Osteocyte (in vitro differentiated cells): ENCODE results near the gene RASGEF1C. TPM values are rescaled to one million over a fixed set of nuclear protein-coding genes. Genes with fewer than 3 reads are reported as not detected.

ENCODE experiments used
- DNase-seq: peaks from one replicate; pipeline ENCODE4 v3.0.0; 2021; ENCODE audit warnings: mixed read lengths; ENCODE audit not compliant: unreplicated experiment; ENCODE audit errors: extremely low spot score
- H3K27ac Mint-ChIP-seq: one replicate; pipeline ENCODE4 v1.8.0; 2021; ENCODE audit warnings: mild to moderate bottlenecking, mixed read lengths; ENCODE audit not compliant: unreplicated experiment
- H3K27me3 Mint-ChIP-seq: one replicate; pipeline ENCODE4 v1.8.0; 2021; ENCODE audit warnings: mixed read lengths; ENCODE audit not compliant: unreplicated experiment
- H3K36me3 Mint-ChIP-seq: one replicate; pipeline ENCODE4 v1.8.0; 2021; ENCODE audit warnings: mixed read lengths; ENCODE audit not compliant: unreplicated experiment
- H3K4me1 Mint-ChIP-seq: one replicate; pipeline ENCODE4 v1.8.0; 2021; ENCODE audit warnings: mixed read lengths; ENCODE audit not compliant: unreplicated experiment
- H3K4me3 Mint-ChIP-seq: one replicate; pipeline ENCODE4 v1.8.0; 2021; ENCODE audit warnings: mild to moderate bottlenecking, moderate library complexity, mixed read lengths; ENCODE audit not compliant: unreplicated experiment
- H3K9me3 Mint-ChIP-seq: one replicate; pipeline ENCODE4 v1.8.0; 2021; ENCODE audit warnings: mixed read lengths; ENCODE audit not compliant: unreplicated experiment
- long read RNA-seq: library from polyadenylated mRNA; unstranded; transcript quantifications from one replicate; pipeline ENCODE4 v2.0.0, GENCODE V29; 2021
- total RNA-seq: library from RNA; stranded (reverse); gene quantifications from 2 replicates; pipeline ENCODE4 v1.2.1, GENCODE V29; 2021
- TF ChIP-seq, protein P1 (sequence below): fragments of 200-600 bp; sonication (generic); IDR thresholded peaks from 2 replicates; pipeline ENCODE4 v1.5.0; 2021; ENCODE audit warnings: antibody characterized with exemption, mild to moderate bottlenecking, moderate library complexity

RASGEF1C gene
- not detected in 2 replicates for total RNA-seq
- long read RNA-seq: 0 reads

DNA sequence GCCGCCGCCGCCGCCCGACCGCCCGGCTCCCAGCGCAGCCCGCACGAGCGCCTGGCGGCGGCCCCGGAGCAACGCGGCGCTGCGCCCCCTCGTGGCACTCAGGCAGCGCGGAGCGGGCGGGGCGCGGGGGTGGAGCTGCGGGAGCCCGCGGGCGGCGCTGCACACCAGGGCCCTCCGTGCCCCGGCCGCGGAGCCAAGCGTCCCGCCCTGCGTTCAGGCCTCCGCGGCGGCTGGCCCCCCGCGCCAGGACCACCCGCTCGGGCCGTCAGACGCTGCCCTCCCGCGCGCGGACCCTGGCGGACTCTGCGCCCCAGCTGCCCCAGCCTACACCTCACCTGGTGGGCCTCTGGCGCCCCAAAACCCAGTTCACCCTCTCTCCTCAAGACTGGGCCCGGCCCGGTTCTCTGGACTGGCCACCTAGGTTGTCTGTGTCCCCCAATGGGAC lies at the start of gene RASGEF1C:
TSS of gene RASGEF1C (minus strand) at position 75 of the 445 bp plus-strand sequence. CDS start 71,159 bp downstream, outside the sequence.
- H3K36me3 Mint-ChIP-seq: no peaks in the 10 kb centered on the region
- H3K9me3 Mint-ChIP-seq: no peaks in the 10 kb centered on the region
- TF ChIP-seq, protein P1, sequence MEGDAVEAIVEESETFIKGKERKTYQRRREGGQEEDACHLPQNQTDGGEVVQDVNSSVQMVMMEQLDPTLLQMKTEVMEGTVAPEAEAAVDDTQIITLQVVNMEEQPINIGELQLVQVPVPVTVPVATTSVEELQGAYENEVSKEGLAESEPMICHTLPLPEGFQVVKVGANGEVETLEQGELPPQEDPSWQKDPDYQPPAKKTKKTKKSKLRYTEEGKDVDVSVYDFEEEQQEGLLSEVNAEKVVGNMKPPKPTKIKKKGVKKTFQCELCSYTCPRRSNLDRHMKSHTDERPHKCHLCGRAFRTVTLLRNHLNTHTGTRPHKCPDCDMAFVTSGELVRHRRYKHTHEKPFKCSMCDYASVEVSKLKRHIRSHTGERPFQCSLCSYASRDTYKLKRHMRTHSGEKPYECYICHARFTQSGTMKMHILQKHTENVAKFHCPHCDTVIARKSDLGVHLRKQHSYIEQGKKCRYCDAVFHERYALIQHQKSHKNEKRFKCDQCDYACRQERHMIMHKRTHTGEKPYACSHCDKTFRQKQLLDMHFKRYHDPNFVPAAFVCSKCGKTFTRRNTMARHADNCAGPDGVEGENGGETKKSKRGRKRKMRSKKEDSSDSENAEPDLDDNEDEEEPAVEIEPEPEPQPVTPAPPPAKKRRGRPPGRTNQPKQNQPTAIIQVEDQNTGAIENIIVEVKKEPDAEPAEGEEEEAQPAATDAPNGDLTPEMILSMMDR: peak; percentile 53
- peaks cover 4% of the 10 kb centered on the region for H3K4me1 Mint-ChIP-seq
- H3K27ac Mint-ChIP-seq: no peak within 1 kb of the TSS
- H3K4me3 Mint-ChIP-seq: peak within 1 kb of the TSS; percentile 63
- H3K27me3 Mint-ChIP-seq: peaks cover 5% of the 10 kb centered on the region
- DNase-seq: peak; percentile 90

DNA sequence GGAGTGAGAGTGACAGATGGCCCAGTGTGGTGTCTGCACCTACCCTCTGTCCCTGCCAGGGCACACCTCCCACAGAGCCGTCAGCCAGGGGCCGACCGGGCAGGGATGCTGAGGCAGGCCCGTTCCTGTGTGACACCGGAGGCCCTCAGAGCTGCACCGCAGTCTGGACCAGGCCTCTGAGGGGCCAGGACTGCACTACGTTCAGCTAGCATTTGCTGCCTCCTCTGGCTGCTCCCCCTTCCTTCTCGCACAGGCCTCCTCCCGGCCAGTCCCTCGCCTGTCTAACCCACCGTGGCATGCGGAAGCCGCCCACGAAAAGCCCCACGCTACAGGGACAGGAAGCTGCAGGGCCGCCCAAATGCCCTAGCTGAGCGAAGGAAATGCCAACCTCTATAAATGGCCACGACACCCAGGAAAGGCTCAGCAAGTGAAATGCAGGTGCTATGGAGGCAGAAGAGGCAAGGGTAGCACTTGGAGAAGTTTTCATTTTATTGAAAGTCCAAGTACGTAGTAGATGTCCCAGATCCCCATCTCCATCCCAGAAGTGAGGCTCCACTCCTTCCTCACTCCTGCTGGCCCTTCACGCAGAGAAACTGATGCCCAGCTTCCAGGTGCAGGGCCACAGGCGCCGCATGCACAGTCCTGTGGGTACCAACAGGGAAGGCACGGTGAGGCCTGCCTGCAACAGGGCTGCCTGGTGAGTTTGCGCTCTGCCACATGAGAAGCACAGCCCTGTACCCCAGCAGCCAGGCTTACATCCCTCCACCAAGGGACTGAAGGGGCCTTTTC lies 44.2 kb upstream of the RASGEF1C start:
- DNase-seq: peak; percentile 81
- Mint-ChIP-seq H3K27ac (no peak overlapping the region), H3K36me3 (peaks cover 80% of the 10 kb centered on the region)

DNA sequence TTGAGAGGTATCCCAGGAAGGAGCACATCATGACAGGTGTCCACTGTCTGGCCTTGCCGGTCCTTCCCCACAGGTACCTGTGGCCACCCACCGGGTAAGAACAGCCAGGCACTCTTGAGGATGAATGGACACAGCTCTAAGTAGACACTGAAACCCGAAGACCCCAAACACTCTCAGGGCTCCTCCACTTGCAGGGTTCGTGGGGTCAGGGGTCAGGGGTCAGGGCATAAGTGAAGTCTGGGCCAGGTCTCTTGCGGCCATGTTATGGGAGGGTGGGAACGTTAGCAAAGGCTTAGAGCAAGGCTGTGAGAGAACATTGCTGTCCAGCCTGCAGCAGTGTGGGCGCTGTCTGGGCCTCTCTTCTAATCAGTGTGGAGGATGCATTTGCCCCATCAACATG lies 42.9 kb upstream of the RASGEF1C start:
- Mint-ChIP-seq H3K27ac (no peak overlapping the region), H3K4me3 (no peak overlapping the region), H3K4me1 (no peaks in the 10 kb centered on the region), H3K9me3 (peaks cover 23% of the 10 kb centered on the region), H3K36me3 (peaks cover 79% of the 10 kb centered on the region), H3K27me3 (no peaks in the 10 kb centered on the region)
- TF ChIP-seq, protein P1: no peak
- DNase-seq: no peak

More for the DNA sequence above, 44.2 kb upstream of the RASGEF1C start:
- Mint-ChIP-seq H3K4me3 (no peak overlapping the region), H3K27me3 (no peaks in the 10 kb centered on the region), H3K4me1 (no peaks in the 10 kb centered on the region), H3K9me3 (peaks cover 30% of the 10 kb centered on the region)
- TF ChIP-seq, protein P1: no peak

DNA sequence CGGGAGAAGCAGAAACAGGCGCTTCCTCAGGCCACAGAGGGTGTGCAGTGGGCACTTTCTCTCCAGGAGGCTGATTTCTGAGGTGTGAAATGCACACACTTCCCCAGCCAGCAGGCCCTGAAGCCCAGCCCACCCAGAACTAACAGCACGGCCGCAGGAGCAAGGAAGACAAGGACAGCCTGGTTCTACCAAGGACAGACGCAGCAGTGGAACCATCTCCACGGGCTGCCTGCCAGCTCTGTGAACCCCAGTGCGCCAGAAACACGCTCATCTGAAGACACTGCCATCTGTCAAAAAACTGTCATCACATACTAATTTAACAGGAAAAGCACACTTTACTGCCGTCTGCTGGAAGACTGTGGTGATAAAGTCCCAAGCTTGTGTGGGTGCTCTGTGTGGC lies 42.1 kb upstream of the RASGEF1C start:
- Mint-ChIP-seq H3K4me3 (no peak overlapping the region), H3K9me3 (peaks cover 21% of the 10 kb centered on the region)

DNA sequence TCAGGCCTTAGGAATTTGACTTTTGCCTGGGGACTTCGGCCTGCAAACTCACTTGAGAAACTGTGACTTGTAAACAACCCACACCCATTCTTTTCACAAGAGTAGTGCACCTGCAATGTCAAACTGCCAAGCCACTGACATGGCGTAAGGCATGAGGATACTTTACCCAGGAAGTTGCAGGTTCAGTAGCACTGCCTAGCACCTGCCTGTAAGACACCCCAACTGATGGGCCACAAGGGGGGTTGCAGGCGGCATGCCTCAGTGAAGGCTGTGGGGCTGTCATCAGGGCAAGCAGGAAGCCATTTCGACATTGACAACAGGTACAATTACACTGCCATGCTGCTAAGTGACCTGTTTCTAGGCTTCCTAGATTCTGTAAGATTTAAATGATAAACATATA lies 41.3 kb upstream of the RASGEF1C start:
- TF ChIP-seq, protein P1: no peak
- Mint-ChIP-seq H3K4me3 (no peak overlapping the region), H3K36me3 (peaks cover 76% of the 10 kb centered on the region), H3K27me3 (no peaks in the 10 kb centered on the region), H3K9me3 (peaks cover 17% of the 10 kb centered on the region), H3K27ac (no peak overlapping the region), H3K4me1 (no peaks in the 10 kb centered on the region)
- peak; percentile 73 for DNase-seq

More for the DNA sequence above, 42.1 kb upstream of the RASGEF1C start:
- peak; percentile 71 for DNase-seq
- no peak overlapping the region for H3K27ac Mint-ChIP-seq
- TF ChIP-seq, protein P1: no peak
- H3K4me1 Mint-ChIP-seq: no peaks in the 10 kb centered on the region
- peaks cover 83% of the 10 kb centered on the region for H3K36me3 Mint-ChIP-seq
- H3K27me3 Mint-ChIP-seq: no peaks in the 10 kb centered on the region
